A549 (cell line): ENCODE measurements around the gene EDA2R. TPM values are rescaled to one million over a fixed set of nuclear protein-coding genes. Genes with fewer than 3 reads are reported as not detected.

ENCODE experiments used
- ATAC-seq, 2 experiments: fragments of 200-7000 bp in 1 of 2; fragments of >200 bp in 1 of 2; cut with Nextera tagmentation in 1 of 2; cut with Tn5 transposase in 1 of 2; 3 replicates each; pipeline versions ENCODE4 v1.8.0 to v1.9.1; 2018 to 2020; ENCODE audit warnings: mild to moderate bottlenecking in 1 of 2, moderate library complexity in 1 of 2
- CTCF ChIA-PET: fragments of 300-600 bp; sonication (Branson Sonifier 250); formaldehyde crosslinking; extraction: SDS; loops from one replicate; lab custom pipeline; 2021; ENCODE audit warnings: antibody characterized with exemption, inconsistent platforms; lab: Yijun Ruan, JAX
- POLR2A ChIA-PET: fragments of 350-600 bp; formaldehyde crosslinking; extraction: SDS; loops from one replicate; lab custom pipeline; 2021; ENCODE audit warnings: antibody characterized with exemption, inconsistent platforms; lab: Yijun Ruan, JAX
- DNase-seq, 2 experiments: peaks; one replicate each; pipeline versions ENCODE4 v3.0.0 to v3.0.0-alpha.2; 2011 to 2016; ENCODE audit warnings: low read depth in 1 of 2, low spot score in 1 of 2
- FAIRE-seq: peaks from 2 replicates; lab custom pipeline; 2011; peaks lifted over from hg19 to GRCh38; lab: Jason Lieb, UNC
- H3K27ac ChIP-seq, 2 experiments: fragments of >200 bp; sonication (Bioruptor Twin); formaldehyde crosslinking; 3 replicates each; pipeline ENCODE4 v1.5.1; 2016 to 2017
- H3K4me1 ChIP-seq: fragments of >200 bp; sonication (Bioruptor Twin); formaldehyde crosslinking; 3 replicates; pipeline ENCODE4 v1.6.1; 2016
- H3K4me2 ChIP-seq: fragments of >200 bp; sonication (Bioruptor Twin); formaldehyde crosslinking; 3 replicates; pipeline ENCODE4 v1.6.1; 2016
- H3K4me3 ChIP-seq: fragments of >200 bp; sonication (Bioruptor Twin); formaldehyde crosslinking; 3 replicates; pipeline ENCODE4 v1.5.1; 2016
- H3K9me3 ChIP-seq: fragments of >200 bp; sonication (Bioruptor Twin); formaldehyde crosslinking; 3 replicates; pipeline ENCODE4 v1.6.1; 2016
- ATOH8 ChIP-seq: fragments of 250-450 bp; sonication (Bioruptor Pico); IDR thresholded peaks from 2 replicates; pipeline ENCODE4 v1.5.0; 2020; ENCODE audit warnings: low read depth, mild to moderate bottlenecking, moderate library complexity
- BCL3 ChIP-seq: fragments of >200 bp; sonication (Bioruptor Twin); formaldehyde crosslinking; IDR thresholded peaks from 3 replicates; pipeline ENCODE4 v1.6.1; 2016
- CEBPB ChIP-seq, 2 experiments: fragments of >200 bp in 1 of 2; sonication (Bioruptor Twin) in 1 of 2; formaldehyde crosslinking in 1 of 2; IDR thresholded peaks; 2 replicates each; pipeline ENCODE4 v1.6.1; 2012 to 2016
- CTCF ChIP-seq: fragments of >200 bp; sonication (Bioruptor Twin); formaldehyde crosslinking; IDR thresholded peaks from 3 replicates; pipeline ENCODE4 v1.5.1; 2016
- E2F6 ChIP-seq: IDR thresholded peaks from 2 replicates; pipeline ENCODE4 v1.6.1; 2012; ENCODE audit warnings: low read depth, borderline replicate concordance
- EHMT2 ChIP-seq: fragments of 200-600 bp; sonication (generic); IDR thresholded peaks from 2 replicates; pipeline ENCODE4 v1.6.1; 2016; ENCODE audit warnings: antibody characterized with exemption, low read depth, mild to moderate bottlenecking, moderate library complexity
- ESRRA ChIP-seq: fragments of 150-350 bp; IDR thresholded peaks from 2 replicates; pipeline ENCODE4 v1.6.1; 2014; ENCODE audit warnings: mild to moderate bottlenecking, low read length, borderline replicate concordance
- FOSL2 ChIP-seq, 2 experiments: fragments of 450-650 bp in 1 of 2; fragments of >200 bp in 1 of 2; sonication (Bioruptor Twin) in 1 of 2; formaldehyde crosslinking; IDR thresholded peaks; 2 replicates each; pipeline versions ENCODE4 v1.5.0 to v1.6.1; 2016 to 2020; ENCODE audit warnings: mild to moderate bottlenecking in 1 of 2, moderate library complexity in 1 of 2
- HDAC2 ChIP-seq: fragments of 200-600 bp; sonication (generic); IDR thresholded peaks from 2 replicates; pipeline ENCODE4 v1.6.1; 2016
- HES2 ChIP-seq: fragments of >200 bp; sonication (Bioruptor Twin); formaldehyde crosslinking; IDR thresholded peaks from 2 replicates; pipeline ENCODE4 v1.6.1; 2016
- HOXA7 ChIP-seq: fragments of 250-450 bp; sonication (Bioruptor Pico); IDR thresholded peaks from 2 replicates; pipeline ENCODE4 v1.5.0; 2020; ENCODE audit warnings: mild to moderate bottlenecking, moderate library complexity
- JUNB ChIP-seq: fragments of >200 bp; sonication (Bioruptor Twin); formaldehyde crosslinking; IDR thresholded peaks from 2 replicates; pipeline ENCODE4 v1.6.1; 2016
- KDM5A ChIP-seq: fragments of 200-600 bp; sonication (generic); IDR thresholded peaks from 2 replicates; pipeline ENCODE4 v1.6.1; 2016; ENCODE audit warnings: antibody characterized with exemption, mild to moderate bottlenecking
- MAFK ChIP-seq: fragments of 450-650 bp; IDR thresholded peaks from 2 replicates; pipeline ENCODE4 v1.6.1; 2014; ENCODE audit not compliant: partially characterized antibody
- MAX ChIP-seq: IDR thresholded peaks from 2 replicates; pipeline ENCODE4 v1.6.1; 2012
- MYC ChIP-seq: IDR thresholded peaks from 2 replicates; pipeline ENCODE4 v1.6.1; 2012; ENCODE audit warnings: mild to moderate bottlenecking, inconsistent platforms, low read length, improper control_type of control experiment, borderline replicate concordance
- NFE2L2 ChIP-seq: fragments of 150-350 bp; conservative IDR thresholded peaks from 2 replicates; pipeline ENCODE4 v1.6.1; 2014; ENCODE audit warnings: low read length
- NPAS2 ChIP-seq: fragments of 250-450 bp; sonication (Bioruptor Pico); IDR thresholded peaks from 2 replicates; pipeline ENCODE4 v1.8.0; 2022; ENCODE audit warnings: mild to moderate bottlenecking, moderate library complexity, borderline replicate concordance
- NR3C1 ChIP-seq: fragments of >200 bp; sonication (Bioruptor Twin); formaldehyde crosslinking; IDR thresholded peaks from 3 replicates; pipeline ENCODE4 v1.6.1; 2017
- POLR2A ChIP-seq: IDR thresholded peaks from 2 replicates; pipeline ENCODE4 v1.6.1; 2012; ENCODE audit warnings: mild to moderate bottlenecking, low read length
- POLR2AphosphoS2 ChIP-seq: conservative IDR thresholded peaks from 2 replicates; pipeline ENCODE4 v1.6.1; 2012; ENCODE audit warnings: low read length, improper control_type of control experiment, inconsistent platforms
- RARB ChIP-seq: fragments of 250-450 bp; sonication (Bioruptor Pico); IDR thresholded peaks from 2 replicates; pipeline ENCODE4 v1.8.0; 2021; ENCODE audit warnings: mild to moderate bottlenecking, moderate library complexity
- RCOR1 ChIP-seq: fragments of 150-350 bp; IDR thresholded peaks from 2 replicates; pipeline ENCODE4 v1.6.1; 2014; ENCODE audit warnings: antibody characterized with exemption, low read length, low read depth
- SMC3 ChIP-seq: fragments of >200 bp; sonication (Bioruptor Twin); formaldehyde crosslinking; IDR thresholded peaks from 3 replicates; pipeline ENCODE4 v1.6.1; 2018; ENCODE audit warnings: inconsistent platforms
- SREBF2 ChIP-seq: fragments of 450-650 bp; IDR thresholded peaks from 2 replicates; pipeline ENCODE4 v1.6.1; 2014; ENCODE audit warnings: mild to moderate bottlenecking, moderate library complexity
- TP53 ChIP-seq: fragments of 250-450 bp; sonication (Bioruptor Pico); IDR thresholded peaks from 2 replicates; pipeline ENCODE4 v1.5.0; 2021; ENCODE audit warnings: mild to moderate bottlenecking, moderate library complexity
- ZNF302 ChIP-seq: fragments of 250-450 bp; sonication (Bioruptor Pico); IDR thresholded peaks from 2 replicates; pipeline ENCODE4 v1.9.0; 2021; ENCODE audit warnings: inconsistent platforms, mild to moderate bottlenecking, moderate library complexity
- ZSCAN20 ChIP-seq: fragments of 250-450 bp; sonication (Bioruptor Pico); IDR thresholded peaks from 2 replicates; pipeline ENCODE4 v1.8.0; 2022; ENCODE audit warnings: mild to moderate bottlenecking, moderate library complexity
- WGBS: methylation state at CpG from one replicate; pipeline ENCODE4 v1.1.6; 2017; ENCODE audit errors: missing lambda C conversion rate; 5-methylcytosine and 5-hydroxymethylcytosine counted together
- polyA plus RNA-seq, 4 experiments: library from polyadenylated mRNA; depleted of rRNA in 3 of 4; stranded (reverse); fragments of >200 nt; fragmentation: RNase III in 1 of 4; extraction: RNeasy Plus Mini Kit Qiagen cat#74134 plus additional on column Dnase treatment in 1 of 4; gene quantifications; 2 replicates in 3 of 4; 3 replicates in 1 of 4; pipeline ENCODE4 v1.2.3, GENCODE V29; 2011 to 2017

The EDA2R gene
- polyA plus RNA-seq, 2 of the 4 experiments (the other 2 are of a cell fraction), result 13.0 to 26.8 TPM

GRCh38 chrX:66676990-66677389 is 38.1 kb upstream of the EDA2R start:
- WGBS, result 14% methylated on average over 2 of the region's 2 CpGs
- TF ChIP-seq BCL3 (no peak), POLR2AphosphoS2 (no peak), ESRRA (no peak), ZNF302 (CRISPR knock-in tag) (no peak), E2F6 (no peak), SREBF2 (no peak), SMC3 (no peak), CTCF (no peak), MAX (no peak)
- TF ChIP-seq, all 56 proteins: peak for 0
- FAIRE-seq (no peak), DNase-seq (no peak), ATAC-seq (no peak)
- Histone ChIP-seq H3K9me3 (no peaks in the 10 kb centered on the region), H3K4me2 (no peak overlapping the region), H3K4me3 (no peak overlapping the region), H3K27ac (no peak overlapping the region), H3K4me1 (no peaks in the 10 kb centered on the region)
- POLR2A ChIA-PET, result no interaction called here
- CTCF ChIA-PET, result no interaction called here

- Histone ChIP-seq H3K4me1 (no peaks in the 10 kb centered on the region), H3K27ac (no peak overlapping the region), H3K4me2 (no peak overlapping the region), H3K9me3 (no peaks in the 10 kb centered on the region), H3K4me3 (no peak overlapping the region)
- ATAC-seq (no peak), FAIRE-seq (no peak), DNase-seq (no peak)
- 14% methylated on average over 1 of the region's 1 CpG for WGBS
- CTCF ChIA-PET, result no interaction called here
- no peak for TF ChIP-seq HES2
- no peak for TF ChIP-seq NPAS2 (CRISPR knock-in tag)
- no peak for TF ChIP-seq NFE2L2
- TF ChIP-seq MYC, result no peak
- TF ChIP-seq KDM5A, result no peak
- TF ChIP-seq CTCF, result no peak
- TF ChIP-seq RCOR1, result no peak
- TF ChIP-seq MAX, result no peak
- TF ChIP-seq NR3C1, result no peak
- no peak for TF ChIP-seq ZNF302 (CRISPR knock-in tag)
- POLR2A ChIA-PET, result no interaction called here
Measured at GRCh38 chrX:66676413-66676812, 37.5 kb upstream of the EDA2R start.

GRCh38 chrX:66675541-66675940 is 36.7 kb upstream of the EDA2R start:
- Histone ChIP-seq H3K4me1 (no peaks in the 10 kb centered on the region), H3K4me2 (no peak overlapping the region), H3K27ac (no peak overlapping the region), H3K4me3 (no peak overlapping the region), H3K9me3 (no peaks in the 10 kb centered on the region)
- WGBS, result 0% methylated on average over 1 of the region's 1 CpG
- ATAC-seq (no peak), FAIRE-seq (no peak), DNase-seq (no peak)
- CTCF ChIA-PET, result no interaction called here
- POLR2A ChIA-PET, result no interaction called here
- TF ChIP-seq E2F6 (no peak), MAFK (no peak), ATOH8 (no peak), HOXA7 (CRISPR knock-in tag) (no peak), FOSL2 (IDR thresholded peaks at IDR 0.05) (no peak), FOSL2 (CRISPR knock-in tag; IDR thresholded peaks at IDR 0.05) (no peak), POLR2A (no peak), CEBPB (IDR thresholded peaks at IDR 0.05) (no peak), HDAC2 (no peak), EHMT2 (no peak), ZSCAN20 (CRISPR knock-in tag) (no peak), JUNB (no peak), TP53 (no peak), RARB (CRISPR knock-in tag) (no peak)
